Measurements from ENCODE around the gene GDPGP1. TPM values are rescaled to one million over a fixed set of nuclear protein-coding genes. Genes with fewer than 3 reads are reported as not detected.

The GDPGP1 gene
- polyA plus RNA-seq, 2 of the 4 experiments (the other 2 are of a cell fraction): 4.4 to 5.7 TPM

- POLR2A ChIA-PET: interaction anchor here (1.3 to 2.1 kb wide), 3 partner anchors 11 to 29 kb away, joined by 3 to 11 read pairs (median 9); partner anchors contain the start of genes CIB1, GDPGP1 and TTLL13
These were observed 28.4 kb downstream of the GDPGP1 start for GRCh38 chr15:90262426-90262825.

GRCh38 chr15:90264671-90265070, 30.7 kb downstream of the GDPGP1 start:
- FAIRE-seq (no peak), DNase-seq (ENCODE audit: low read depth in 1 of 2, low spot score in 1 of 2) (peak; percentile 18 to 36), ATAC-seq (peak; percentile 7 to 9; a peak in 3 of 6 replicates)
- TF ChIP-seq EHF (CRISPR knock-in tag; IDR thresholded peaks at IDR 0.05): no peak
- no peak for TF ChIP-seq CBX2 (IDR thresholded peaks at IDR 0.05; ENCODE audit: borderline replicate concordance, low read depth)
- TF ChIP-seq EHMT2 (IDR thresholded peaks at IDR 0.05; ENCODE audit: low read depth): no peak
- no peak for TF ChIP-seq RARB (CRISPR knock-in tag; IDR thresholded peaks at IDR 0.05)
- no peak for TF ChIP-seq KDM1A (IDR thresholded peaks at IDR 0.05; ENCODE audit: low read depth)
- no peak for TF ChIP-seq ESRRA (IDR thresholded peaks at IDR 0.05; ENCODE audit: borderline replicate concordance, low read length)
- no peak for TF ChIP-seq FOSL2 (IDR thresholded peaks at IDR 0.05)
- peak; percentile 40 for TF ChIP-seq FOSL2 (CRISPR knock-in tag; IDR thresholded peaks at IDR 0.05)
- TF ChIP-seq POLR2A (IDR thresholded peaks at IDR 0.05; ENCODE audit: low read length): peak; percentile 43
- TF ChIP-seq MYC (IDR thresholded peaks at IDR 0.05; ENCODE audit: borderline replicate concordance, low read length): 0 out of 2 replicates have a peak, but pooled peaks have one; percentile 31
- Histone ChIP-seq H3K27ac (peak overlapping the region; percentile 86 to 97), H3K4me3 (peak overlapping the region; percentile 77), H3K9me3 (no peaks in the 10 kb centered on the region), H3K4me1 (peaks cover 34% of the 10 kb centered on the region), H3K4me2 (peak overlapping the region; percentile 88)
- WGBS (ENCODE audit: missing lambda C conversion rate): 14% methylated on average over 4 of the region's 4 CpGs
- CTCF ChIA-PET: interaction anchor here (1.0 kb wide), 1 partner anchor 29 kb away, joined by 4 read pairs; no protein-coding TSS in a partner anchor
- POLR2A ChIA-PET: no interaction called here

More at GRCh38 chr15:90262426-90262825, 28.4 kb downstream of the GDPGP1 start:
- no peak overlapping the region for H3K4me2 ChIP-seq
- TF ChIP-seq HDAC2 (IDR thresholded peaks at IDR 0.05): no peak
- CTCF ChIA-PET: interaction anchor here (0.8 to 2.7 kb wide), 9 partner anchors 8 to 119 kb away, joined by 3 to 14 read pairs (median 5); partner anchors contain the start of gene TTLL13
- WGBS (ENCODE audit: missing lambda C conversion rate): 80% methylated on average over 5 of the region's 5 CpGs
- no peak for DNase-seq (ENCODE audit: low read depth in 1 of 2, low spot score in 1 of 2)
- H3K4me3 ChIP-seq: no peak overlapping the region
- ATAC-seq: no peak
- H3K9me3 ChIP-seq: no peaks in the 10 kb centered on the region
- FAIRE-seq: no peak
- peaks cover 17% of the 10 kb centered on the region for H3K4me1 ChIP-seq
- peak overlapping the region in 1 of 2 experiments; percentile 22; a peak in 2 of 6 replicates for H3K27ac ChIP-seq

- Histone ChIP-seq H3K4me3 (peak within 1 kb of the TSS; percentile 77), H3K4me1 (peaks cover 37% of the 10 kb centered on the region), H3K27ac (peak within 1 kb of the TSS; percentile 86 to 97), H3K4me2 (peak within 1 kb of the TSS; percentile 88), H3K9me3 (no peaks in the 10 kb centered on the region)
- CTCF ChIA-PET: interaction anchor here (0.6 to 1.4 kb wide), 3 partner anchors 13 to 36 kb away, joined by 3 to 6 read pairs (median 3); partner anchors contain the start of genes CIB1 and GDPGP1
- POLR2A ChIA-PET: interaction anchor here (0.9 to 1.3 kb wide), 6 partner anchors 8 to 64 kb away, joined by 3 to 20 read pairs (median 4); partner anchors contain the start of genes CIB1, GDPGP1 and TTLL13
- DNase-seq (ENCODE audit: low read depth in 1 of 2, low spot score in 1 of 2) (peak; percentile 91 to 96), ATAC-seq (peak; percentile 96 to 97), FAIRE-seq (no peak)
- WGBS (ENCODE audit: missing lambda C conversion rate): under 1% methylated on average over 46 of the region's 59 CpGs
- no peak; the same call in 1 of the 2 replicates for TF ChIP-seq ESRRA (IDR thresholded peaks at IDR 0.05; ENCODE audit: borderline replicate concordance, low read length)
- no peak for TF ChIP-seq HEYL (CRISPR knock-in tag; IDR thresholded peaks at IDR 0.05)
- TF ChIP-seq POLR2A (IDR thresholded peaks at IDR 0.05; ENCODE audit: low read length): peak; percentile 95
- no peak for TF ChIP-seq NR3C1 (IDR thresholded peaks at IDR 0.05)
- peak; percentile 94 for TF ChIP-seq PHF8 (IDR thresholded peaks at IDR 0.05; ENCODE audit: borderline replicate concordance, low read depth)
- no peak for TF ChIP-seq JUNB (IDR thresholded peaks at IDR 0.05)
- peak; percentile 95 for TF ChIP-seq ATOH8 (CRISPR knock-in tag; IDR thresholded peaks at IDR 0.05; ENCODE audit: low read depth)
- no peak for TF ChIP-seq ZC3H11A (IDR thresholded peaks at IDR 0.05)
- no peak for TF ChIP-seq POLR2AphosphoS2 (conservative IDR thresholded peaks at IDR 0.05; ENCODE audit: low read length)
- TF ChIP-seq KDM5A (IDR thresholded peaks at IDR 0.05): 0 out of 2 replicates have a peak, but pooled peaks have one; percentile 28
- TF ChIP-seq CEBPB (IDR thresholded peaks at IDR 0.05): 0 out of 4 replicates have a peak, but pooled peaks of 1 of the 2 experiments have one; percentile 15
- peak; percentile 54; the same call in 1 of the 2 replicates for TF ChIP-seq RFX5 (IDR thresholded peaks at IDR 0.05)
- no peak for TF ChIP-seq TFCP2L1 (CRISPR knock-in tag; IDR thresholded peaks at IDR 0.05)
- TF ChIP-seq GATA3 (IDR thresholded peaks at IDR 0.05; ENCODE audit: borderline replicate concordance): no peak; the same call in 1 of the 2 replicates
- TF ChIP-seq JUN (IDR thresholded peaks at IDR 0.05): peak; percentile 98 to 99
- TF ChIP-seq REST (IDR thresholded peaks at IDR 0.05): 0 out of 2 replicates have a peak, but pooled peaks have one; percentile 19
- TF ChIP-seq KDM1A (IDR thresholded peaks at IDR 0.05; ENCODE audit: low read depth): no peak
- peak; percentile 45; the same call in 1 of the 2 replicates for TF ChIP-seq PBX3 (IDR thresholded peaks at IDR 0.05)
- TF ChIP-seq HOXB13 (CRISPR knock-in tag; IDR thresholded peaks at IDR 0.05; ENCODE audit: low read depth): peak; percentile 54; the same call in 1 of the 2 replicates
These were observed 31.5 kb downstream of the GDPGP1 start, which contains the start of gene NGRN for GRCh38 chr15:90265271-90266060. TSS of gene NGRN (plus strand) at chr15:90265672. CDS start at chr15:90265713, 41 bp downstream.
